Measurements from ENCODE around the gene KLC3. TPM values are rescaled to one million over a fixed set of nuclear protein-coding genes. Genes with fewer than 3 reads are reported as not detected.
A peak's percentile ranks its signal among the peaks of the same experiment; 100 is the strongest.

KLC3 gene
- total RNA-seq, 1 donor, result 0.72 TPM

GRCh38 chr19:45358213-45358792 lies 17.8 kb downstream of the KLC3 start:
- TF ChIP-seq, protein P1, sequence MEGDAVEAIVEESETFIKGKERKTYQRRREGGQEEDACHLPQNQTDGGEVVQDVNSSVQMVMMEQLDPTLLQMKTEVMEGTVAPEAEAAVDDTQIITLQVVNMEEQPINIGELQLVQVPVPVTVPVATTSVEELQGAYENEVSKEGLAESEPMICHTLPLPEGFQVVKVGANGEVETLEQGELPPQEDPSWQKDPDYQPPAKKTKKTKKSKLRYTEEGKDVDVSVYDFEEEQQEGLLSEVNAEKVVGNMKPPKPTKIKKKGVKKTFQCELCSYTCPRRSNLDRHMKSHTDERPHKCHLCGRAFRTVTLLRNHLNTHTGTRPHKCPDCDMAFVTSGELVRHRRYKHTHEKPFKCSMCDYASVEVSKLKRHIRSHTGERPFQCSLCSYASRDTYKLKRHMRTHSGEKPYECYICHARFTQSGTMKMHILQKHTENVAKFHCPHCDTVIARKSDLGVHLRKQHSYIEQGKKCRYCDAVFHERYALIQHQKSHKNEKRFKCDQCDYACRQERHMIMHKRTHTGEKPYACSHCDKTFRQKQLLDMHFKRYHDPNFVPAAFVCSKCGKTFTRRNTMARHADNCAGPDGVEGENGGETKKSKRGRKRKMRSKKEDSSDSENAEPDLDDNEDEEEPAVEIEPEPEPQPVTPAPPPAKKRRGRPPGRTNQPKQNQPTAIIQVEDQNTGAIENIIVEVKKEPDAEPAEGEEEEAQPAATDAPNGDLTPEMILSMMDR (IDR thresholded peaks at IDR 0.05; ENCODE audit: extremely low read depth, low read depth, low read length), result no peak
- peak; percentile 83 for DNase-seq (ENCODE audit: insufficient read length, low spot score, missing footprints)
- Histone ChIP-seq H3K27me3 (ENCODE audit: insufficient read depth, low read length) (no peaks in the 10 kb centered on the region), H3K4me2 (ENCODE audit: insufficient read depth, low read length) (no peak overlapping the region), H2AFZ (ENCODE audit: low read length) (no peak overlapping the region), H3K4me1 (ENCODE audit: insufficient read depth, low read length) (no peaks in the 10 kb centered on the region), H3K79me2 (ENCODE audit: insufficient read depth, low read length) (peaks cover 3% of the 10 kb centered on the region), H3K9me3 (ENCODE audit: low read depth, low read length) (no peaks in the 10 kb centered on the region), H3K36me3 (ENCODE audit: insufficient read depth, low read length) (peaks cover 81% of the 10 kb centered on the region), H4K20me1 (ENCODE audit: insufficient read depth, low read length) (peaks cover 33% of the 10 kb centered on the region), H3K4me3 (ENCODE audit: insufficient read depth, low read length) (no peak overlapping the region), H3K27ac (ENCODE audit: low read depth, low read length) (no peak overlapping the region)

DNA sequence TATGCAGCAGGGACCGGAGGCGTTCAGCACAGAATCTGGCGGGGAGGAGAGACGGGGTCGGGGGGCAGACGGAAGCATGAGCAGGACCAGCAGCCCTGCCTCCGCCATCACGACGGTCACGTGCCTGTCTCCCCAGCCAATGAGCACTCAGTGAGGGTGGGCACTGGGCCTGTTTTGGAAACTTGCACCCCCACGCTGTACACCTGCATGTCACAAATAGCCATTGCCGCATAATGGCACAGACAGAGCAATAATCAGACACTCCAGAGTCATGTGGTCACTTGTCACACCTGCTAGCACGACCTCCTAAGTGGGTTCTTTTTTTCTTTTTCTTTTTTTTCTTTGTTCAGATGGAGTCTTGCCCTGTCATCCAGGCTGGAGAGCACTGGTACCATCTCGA lies 21.1 kb downstream of the KLC3 start:
- Histone ChIP-seq H2AFZ (ENCODE audit: low read length) (no peak overlapping the region), H3K4me1 (ENCODE audit: insufficient read depth, low read length) (no peaks in the 10 kb centered on the region), H3K27me3 (ENCODE audit: insufficient read depth, low read length) (no peaks in the 10 kb centered on the region), H3K36me3 (ENCODE audit: insufficient read depth, low read length) (peaks cover 73% of the 10 kb centered on the region), H4K20me1 (ENCODE audit: insufficient read depth, low read length) (peaks cover 21% of the 10 kb centered on the region), H3K9me3 (ENCODE audit: low read depth, low read length) (no peaks in the 10 kb centered on the region), H3K4me2 (ENCODE audit: insufficient read depth, low read length) (no peak overlapping the region), H3K79me2 (ENCODE audit: insufficient read depth, low read length) (peaks cover 8% of the 10 kb centered on the region), H3K4me3 (ENCODE audit: insufficient read depth, low read length) (no peak overlapping the region), H3K27ac (ENCODE audit: low read depth, low read length) (no peak overlapping the region)
- TF ChIP-seq, protein P1 (IDR thresholded peaks at IDR 0.05; ENCODE audit: extremely low read depth, low read depth, low read length), result no peak
- DNase-seq (ENCODE audit: insufficient read length, low spot score, missing footprints), result peak; percentile 78

- Histone ChIP-seq H3K36me3 (ENCODE audit: insufficient read depth, low read length) (peaks cover 66% of the 10 kb centered on the region), H3K79me2 (ENCODE audit: insufficient read depth, low read length) (peaks cover 8% of the 10 kb centered on the region), H3K9me3 (ENCODE audit: low read depth, low read length) (no peaks in the 10 kb centered on the region), H3K27ac (ENCODE audit: low read depth, low read length) (no peak overlapping the region), H4K20me1 (ENCODE audit: insufficient read depth, low read length) (peaks cover 16% of the 10 kb centered on the region), H3K27me3 (ENCODE audit: insufficient read depth, low read length) (no peaks in the 10 kb centered on the region), H2AFZ (ENCODE audit: low read length) (no peak overlapping the region), H3K4me1 (ENCODE audit: insufficient read depth, low read length) (no peaks in the 10 kb centered on the region), H3K4me3 (ENCODE audit: insufficient read depth, low read length) (no peak overlapping the region), H3K4me2 (ENCODE audit: insufficient read depth, low read length) (no peak overlapping the region)
- TF ChIP-seq, protein P1 (IDR thresholded peaks at IDR 0.05; ENCODE audit: extremely low read depth, low read depth, low read length), result no peak
- DNase-seq (ENCODE audit: insufficient read length, low spot score, missing footprints), result peak; percentile 70
Measured at GRCh38 chr19:45362291-45362690, 21.7 kb downstream of the KLC3 start.

DNA sequence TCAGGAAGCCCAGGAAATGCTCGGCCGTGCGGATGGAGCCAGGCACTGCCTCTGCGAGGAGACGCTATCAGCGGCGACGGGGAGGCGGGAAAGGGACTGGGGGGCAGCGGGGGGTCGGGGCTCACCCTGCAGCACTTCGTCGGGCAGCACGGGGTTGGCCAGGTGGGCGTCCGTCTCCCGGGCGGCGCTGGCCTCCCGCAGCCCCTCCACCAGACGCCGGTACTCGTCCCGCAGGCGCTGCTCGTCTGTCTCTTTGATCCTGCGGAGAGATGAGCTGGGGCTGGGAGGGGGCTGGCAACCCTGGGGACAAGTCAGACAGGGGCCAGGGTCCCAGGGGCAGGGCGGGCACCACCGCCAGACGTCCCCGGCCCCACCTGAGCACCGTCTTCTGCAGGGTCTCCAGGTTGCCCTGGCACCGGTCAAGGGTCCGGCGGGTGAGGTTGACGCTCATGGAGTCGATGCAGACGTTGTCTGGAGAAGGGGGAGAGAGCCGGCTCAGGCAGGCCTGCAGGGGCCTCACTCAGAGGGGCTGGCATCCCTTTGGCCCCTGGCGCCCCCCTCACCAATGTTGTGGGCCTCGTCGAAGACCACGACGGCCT lies 23.4 kb downstream of the KLC3 start:
- no peak overlapping the region for H3K27ac ChIP-seq (ENCODE audit: low read depth, low read length)
- H4K20me1 ChIP-seq (ENCODE audit: insufficient read depth, low read length), result peaks cover 16% of the 10 kb centered on the region
- TF ChIP-seq, protein P1 (IDR thresholded peaks at IDR 0.05; ENCODE audit: extremely low read depth, low read depth, low read length), result no peak
- no peak overlapping the region for H2AFZ ChIP-seq (ENCODE audit: low read length)
- no peaks in the 10 kb centered on the region for H3K9me3 ChIP-seq (ENCODE audit: low read depth, low read length)
- H3K36me3 ChIP-seq (ENCODE audit: insufficient read depth, low read length), result peaks cover 57% of the 10 kb centered on the region
- no peak overlapping the region for H3K4me3 ChIP-seq (ENCODE audit: insufficient read depth, low read length)
- no peak overlapping the region for H3K4me2 ChIP-seq (ENCODE audit: insufficient read depth, low read length)
- peaks cover 19% of the 10 kb centered on the region for H3K79me2 ChIP-seq (ENCODE audit: insufficient read depth, low read length)
- H3K4me1 ChIP-seq (ENCODE audit: insufficient read depth, low read length), result peaks cover 2% of the 10 kb centered on the region
- peak; percentile 51 for DNase-seq (ENCODE audit: insufficient read length, low spot score, missing footprints)
- no peaks in the 10 kb centered on the region for H3K27me3 ChIP-seq (ENCODE audit: insufficient read depth, low read length)
